Anterior cingulate cortex (tissue), 58 donors: ENCODE measurements around the gene CKAP2L.
"Not testable (repeated sequence)": the region's sequence is repeated elsewhere in the genome, so short reads cannot be mapped to it uniquely, and the experiment has no call there.

ENCODE experiments used
- DNase-seq, 58 donors: peaks; one replicate each; lab custom pipeline; 2025; lab: John Stamatoyannopoulos, UW

CKAP2L gene

GRCh38 chr2:112728378-112729175 is 35.8 kb downstream of the CKAP2L start:
- DNase-seq, result no peak

DNA sequence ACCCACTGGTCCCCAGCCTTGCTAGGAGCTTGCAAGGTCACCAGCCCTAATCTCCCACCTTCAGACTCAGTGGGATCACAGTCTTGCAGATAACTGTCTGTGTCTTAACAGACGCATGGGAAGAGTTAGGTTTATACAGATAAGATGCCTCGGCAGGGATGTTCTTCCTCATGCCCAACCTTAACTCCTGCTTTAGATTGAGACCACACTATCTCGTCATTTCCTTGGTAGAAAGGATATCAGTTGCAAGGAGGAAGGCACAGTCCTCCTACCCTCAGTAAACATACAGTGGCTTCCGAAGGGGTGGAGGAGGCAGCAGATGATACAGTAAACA is 36.4 kb downstream of the CKAP2L start:
- DNase-seq, result no peak

DNA sequence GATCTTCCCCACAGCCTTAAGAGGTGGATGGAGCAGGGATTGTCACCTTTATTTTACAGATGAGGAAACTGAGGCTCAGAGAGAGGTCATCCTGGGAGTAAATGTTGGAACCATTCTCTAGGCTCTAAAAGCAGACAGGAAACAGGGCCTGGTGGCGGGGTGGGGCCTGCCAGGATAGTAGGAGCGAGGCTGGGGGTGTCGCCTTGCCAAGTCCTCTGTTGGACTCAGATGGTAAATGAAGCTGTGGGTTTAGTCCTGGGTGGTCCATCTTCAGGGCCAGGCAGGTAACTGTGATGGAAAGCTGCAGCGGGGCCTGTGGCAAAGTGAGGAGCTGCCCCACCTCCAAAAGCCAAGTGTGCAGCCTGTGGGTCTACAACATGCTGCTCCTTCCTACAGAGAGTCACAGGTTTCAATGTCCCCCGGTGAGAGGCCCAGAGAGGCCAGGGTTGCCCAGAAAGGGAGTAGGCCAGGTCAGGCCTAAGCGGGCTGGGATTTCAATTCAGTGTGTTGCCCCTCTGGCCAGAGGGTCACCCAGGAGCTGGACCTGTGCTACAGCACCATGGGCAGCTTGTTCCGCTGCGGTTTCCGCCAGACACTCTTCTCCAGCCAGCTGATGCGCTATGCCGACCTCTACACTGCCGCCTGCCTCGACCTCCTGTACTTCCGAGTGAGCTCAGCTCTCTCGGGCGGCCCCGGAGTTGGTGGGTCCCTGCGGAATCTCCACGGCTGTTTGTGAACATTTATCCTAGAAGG is 37.0 kb downstream of the CKAP2L start:
- DNase-seq, result no peak

GRCh38 chr2:112726487-112727190 is 37.8 kb downstream of the CKAP2L start:
- peak in 56 of 58 donors; percentile 14 to 90 (median 78) for DNase-seq

- DNase-seq, result no peak
Measured at GRCh38 chr2:112725545-112726457, 38.6 kb downstream of the CKAP2L start.

DNA sequence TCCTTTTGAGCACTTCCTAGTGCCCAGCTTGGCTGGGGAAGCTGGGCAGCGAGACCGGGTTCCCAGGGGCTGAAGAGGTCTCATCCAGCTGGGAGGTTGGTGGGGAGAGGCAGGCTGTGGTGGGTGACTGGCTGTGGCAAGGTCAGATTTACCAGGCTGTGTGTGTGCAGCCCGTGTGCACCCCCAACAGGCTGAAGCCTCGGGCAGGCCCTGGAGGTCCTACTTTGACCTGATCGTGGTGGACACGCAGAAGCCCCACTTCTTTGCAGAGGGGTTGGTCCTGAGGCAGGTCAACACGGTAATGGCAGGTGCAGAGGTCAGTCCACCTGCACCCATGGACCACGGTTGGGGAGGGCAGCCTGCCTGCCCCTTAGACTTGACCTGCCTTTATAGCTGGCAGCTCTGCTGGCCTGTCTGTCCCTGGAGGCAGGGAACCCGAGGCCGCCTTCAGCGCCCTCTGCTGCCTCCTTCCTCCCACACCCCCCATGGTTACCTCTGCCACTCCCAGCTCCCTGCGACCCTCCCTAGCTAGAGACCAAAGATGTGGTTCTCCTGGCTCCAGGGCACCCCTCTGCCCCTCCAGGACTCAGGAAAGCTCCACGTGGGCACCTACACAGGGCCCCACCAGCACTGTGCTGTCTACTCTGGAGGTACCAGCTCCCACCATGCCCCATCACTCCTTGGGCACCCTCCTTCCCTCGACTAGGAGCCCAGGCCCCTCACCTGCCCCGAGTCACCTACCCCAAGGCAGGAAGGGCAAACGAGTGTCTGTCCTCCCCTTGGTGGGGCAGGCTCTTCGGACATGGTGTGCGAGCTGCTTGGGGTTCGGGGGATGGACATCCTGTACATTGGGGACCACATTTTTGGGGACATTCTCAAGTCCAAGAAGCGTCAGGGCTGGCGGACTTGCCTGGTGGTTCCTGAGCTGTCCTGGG is 39.6 kb downstream of the CKAP2L start:
- no peak for DNase-seq

DNA sequence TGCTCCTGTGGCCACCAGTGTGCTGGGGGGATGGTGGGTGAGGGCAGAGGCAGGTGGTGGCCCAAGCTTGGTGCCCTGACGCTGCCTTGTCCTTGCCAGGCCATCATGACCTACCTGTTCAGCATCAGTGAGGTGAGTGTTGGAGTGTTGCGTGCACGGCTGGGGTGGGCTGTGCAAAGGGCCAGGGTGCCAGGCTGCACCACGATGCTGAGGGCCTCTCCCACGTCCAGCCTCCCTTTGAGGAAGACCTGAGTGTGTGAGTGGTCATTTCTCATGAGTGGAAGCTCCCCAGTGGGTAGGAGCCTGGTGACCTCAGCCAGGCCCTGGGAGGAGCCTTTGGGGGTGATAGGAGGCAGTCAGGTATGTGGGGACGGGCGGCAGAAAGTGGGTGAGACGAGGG is 40.4 kb downstream of the CKAP2L start:
- DNase-seq, result no peak

DNA sequence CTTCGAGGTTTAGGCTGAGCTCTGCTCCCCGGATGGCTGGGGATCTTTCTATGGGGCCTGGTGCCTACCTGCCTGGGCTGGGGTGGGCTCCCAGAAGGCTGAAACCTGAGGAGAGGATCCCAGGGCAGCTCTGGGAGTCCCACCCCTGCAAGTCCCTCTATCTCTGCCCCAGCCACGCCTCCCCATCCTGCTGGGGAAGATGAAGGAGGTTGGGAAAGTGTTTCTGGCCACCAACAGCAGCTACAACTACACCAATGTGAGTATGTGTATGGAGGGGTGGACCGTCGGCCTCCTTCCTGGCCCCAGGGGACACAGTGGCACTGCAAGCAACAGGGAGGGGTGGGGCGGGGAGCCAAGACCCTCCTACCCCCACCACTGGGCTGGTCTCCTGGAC is 40.9 kb downstream of the CKAP2L start:
- no peak for DNase-seq

DNA sequence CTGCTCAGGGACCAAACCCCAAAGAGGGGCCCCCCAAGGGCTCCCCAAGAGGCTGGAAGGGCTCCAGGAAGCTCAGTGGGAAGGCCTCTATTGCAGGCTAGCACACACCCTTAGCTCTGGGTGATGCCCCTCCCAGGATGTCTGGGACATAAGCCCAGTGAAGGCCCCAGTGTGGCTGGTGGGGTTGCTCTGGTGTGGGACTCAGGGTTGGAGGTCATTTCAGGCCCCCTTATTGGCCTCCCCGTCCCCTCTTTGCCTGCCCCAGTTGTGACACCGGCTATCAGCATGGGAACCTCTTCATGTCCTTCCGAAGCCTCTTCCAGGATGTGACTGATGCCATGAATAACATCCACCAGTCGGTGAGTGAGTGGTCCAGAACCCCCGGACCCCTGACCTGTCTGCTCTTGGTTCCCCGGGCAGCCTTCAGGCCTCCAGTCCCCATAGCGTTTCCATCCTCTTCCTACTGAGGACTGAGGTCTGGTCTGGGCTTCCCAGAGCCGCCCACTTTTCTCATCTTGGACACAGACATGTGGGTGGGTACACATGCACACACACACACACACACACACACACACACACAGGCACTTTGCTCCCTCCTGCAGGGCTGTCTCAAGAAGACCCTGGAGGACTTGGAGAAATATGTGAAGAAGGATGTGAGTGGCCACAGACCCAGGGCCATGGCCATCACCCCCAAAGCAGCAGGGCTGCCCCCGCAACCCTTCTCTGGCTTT is 41.4 kb downstream of the CKAP2L start:
- DNase-seq, result no peak

DNA sequence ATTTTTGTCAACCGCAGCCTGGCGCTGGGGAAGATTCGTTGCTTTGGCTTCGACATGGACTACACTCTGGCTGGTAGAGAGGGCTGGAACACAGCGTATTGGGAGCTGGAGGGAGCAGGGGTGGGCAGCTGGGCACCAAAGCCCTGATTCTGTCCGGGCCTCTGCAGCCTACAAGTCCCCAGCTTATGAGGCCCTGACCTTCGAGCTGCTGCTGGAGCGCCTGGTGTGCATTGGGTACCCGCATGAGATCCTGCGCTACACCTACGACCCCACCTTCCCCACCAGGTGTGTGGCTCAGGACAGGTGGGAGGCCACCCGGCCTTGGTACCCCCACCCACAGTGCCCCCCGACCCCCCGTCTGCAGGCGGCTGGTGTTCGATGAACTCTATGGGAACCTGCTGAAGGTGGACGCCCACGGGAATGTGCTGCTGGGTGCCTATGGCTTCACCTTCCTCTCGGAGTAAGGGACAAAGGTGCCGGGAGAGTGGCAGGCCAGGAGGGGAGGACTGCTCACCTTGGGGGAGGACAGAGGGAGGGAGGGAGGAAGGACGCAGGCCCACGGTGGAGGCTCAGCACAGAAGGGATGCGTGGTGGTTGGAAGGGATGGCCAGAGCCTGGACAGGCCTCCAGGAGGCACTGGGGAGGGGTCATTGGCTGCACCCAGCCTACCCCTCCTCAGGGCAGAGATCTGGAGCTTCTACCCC is 42.4 kb downstream of the CKAP2L start:
- DNase-seq, result no peak

GRCh38 chr2:112720785-112721184 is 43.6 kb downstream of the CKAP2L start, which contains the start of gene NT5DC4:
TSS of gene NT5DC4 (plus strand) at chr2:112721020. CDS start at chr2:112721080, 60 bp downstream.
- DNase-seq, result no peak

DNA sequence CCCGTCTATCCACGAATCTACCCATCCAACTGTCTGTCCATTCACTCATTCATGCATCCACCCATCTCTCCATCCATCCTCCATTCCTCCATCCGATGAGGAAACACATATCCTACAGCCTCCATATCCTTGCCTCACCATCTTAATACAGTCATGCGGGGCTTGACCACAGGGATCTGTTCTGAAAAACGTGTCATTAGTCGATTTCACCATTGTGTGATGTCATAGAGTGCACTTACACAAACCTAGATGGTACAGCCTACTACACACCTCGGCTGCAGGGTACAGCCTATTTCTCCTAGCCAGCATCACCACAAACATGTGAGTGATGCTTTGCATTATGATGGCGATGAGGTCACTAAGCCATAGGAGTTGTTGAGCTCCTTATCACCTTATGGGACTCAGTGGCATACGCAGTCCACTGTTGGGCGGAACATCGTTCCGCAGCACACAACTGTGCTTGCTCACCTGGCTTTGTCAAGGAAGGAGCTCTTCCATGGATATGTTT is 45.5 kb downstream of the CKAP2L start:
- DNase-seq, result no peak

- not testable (repeated sequence) for DNase-seq
Measured at GRCh38 chr2:112716826-112717352, 47.5 kb downstream of the CKAP2L start.

GRCh38 chr2:112716094-112716493 is 48.3 kb downstream of the CKAP2L start:
- not testable (repeated sequence) for DNase-seq

GRCh38 chr2:112714836-112715631 is 49.4 kb downstream of the CKAP2L start:
- no peak for DNase-seq

DNA sequence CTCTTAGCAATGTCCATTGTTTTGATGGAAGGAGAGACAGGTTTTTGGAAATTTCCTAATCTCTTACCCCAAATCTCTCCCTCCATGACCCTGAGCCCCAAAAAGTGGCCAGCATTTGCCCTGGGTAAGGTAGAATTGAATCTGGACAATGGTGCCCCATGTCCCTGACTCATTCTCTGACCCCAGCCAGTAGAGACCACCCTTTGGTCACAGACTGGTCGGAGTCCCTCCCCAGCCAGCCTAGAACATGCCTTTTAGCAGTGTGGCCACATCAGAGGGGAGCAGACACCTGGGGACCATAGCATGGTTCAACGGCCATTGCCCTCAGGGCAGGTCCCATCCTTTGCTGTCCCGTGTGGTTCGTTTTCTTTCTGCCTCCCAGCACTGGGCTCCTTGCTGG is 50.1 kb downstream of the CKAP2L start:
- DNase-seq, result no peak
